IMR-90 (cell line): ENCODE results near the gene C12orf56. TPM values are rescaled to one million over a fixed set of nuclear protein-coding genes. Genes with fewer than 3 reads are reported as not detected.

ENCODE experiments used
- ATAC-seq: fragments of 200-7000 bp; cut with Tn5 transposase; 2 replicates; pipeline ENCODE4 v1.9.1; 2020; ENCODE audit warnings: low read depth, mild to moderate bottlenecking, moderate library complexity
- BruUV-seq: library from RNA; stranded (reverse); fragments of 400-500 nt; replicated peaks from 2 replicates; lab custom pipeline; 2021; lab: Mats Ljungman, UMichigan
- CTCF ChIA-PET: fragments of 300-600 bp; formaldehyde crosslinking; extraction: SDS; loops from one replicate; lab custom pipeline; 2021; ENCODE audit warnings: antibody characterized with exemption; lab: Yijun Ruan, JAX
- POLR2A ChIA-PET: fragments of 300-600 bp; sonication (Branson Sonifier 250); formaldehyde crosslinking; loops from one replicate; lab custom pipeline; 2022; ENCODE audit warnings: antibody characterized with exemption; ENCODE audit not compliant: unreplicated experiment; lab: Charles Lee
- DNase-seq: peaks from one replicate; pipeline ENCODE4 v3.0.0; 2013
- H2AFZ ChIP-seq: replicated peaks from 2 replicates; pipeline ENCODE3; 2013; ENCODE audit warnings: low read length, mild to moderate bottlenecking; ENCODE audit not compliant: poor library complexity
- H2AK5ac ChIP-seq: 2 replicates; pipeline ENCODE4 v1.6.1; 2013; ENCODE audit warnings: low read depth, low read length, inconsistent platforms
- H2AK9ac ChIP-seq: replicated peaks from 2 replicates; pipeline ENCODE3; 2013; ENCODE audit warnings: mild to moderate bottlenecking, low read depth, low read length, moderate library complexity; ENCODE audit not compliant: poor library complexity
- H2BK120ac ChIP-seq: 2 replicates; pipeline ENCODE4 v1.6.1; 2013; ENCODE audit warnings: low read depth, low read length, inconsistent platforms
- H2BK15ac ChIP-seq: 3 replicates; pipeline ENCODE4 v1.6.1; 2013; ENCODE audit warnings: low read depth, low read length, inconsistent platforms
- H2BK20ac ChIP-seq: 2 replicates; pipeline ENCODE4 v1.6.1; 2013; ENCODE audit warnings: low read depth, mild to moderate bottlenecking, inconsistent platforms, low read length, moderate library complexity
- H2BK5ac ChIP-seq: 2 replicates; pipeline ENCODE4 v1.6.1; 2013; ENCODE audit warnings: mild to moderate bottlenecking, low read depth, low read length, inconsistent platforms; ENCODE audit not compliant: poor library complexity, severe bottlenecking
- H3K14ac ChIP-seq: replicated peaks from 2 replicates; pipeline ENCODE4 v1.6.1; 2013; ENCODE audit warnings: low read depth, low read length, inconsistent platforms
- H3K18ac ChIP-seq: 2 replicates; pipeline ENCODE4 v1.6.1; 2013; ENCODE audit warnings: low read depth, low read length, control low read depth
- H3K23ac ChIP-seq: 2 replicates; pipeline ENCODE4 v1.6.1; 2013; ENCODE audit warnings: low read depth, low read length, inconsistent platforms
- H3K27ac ChIP-seq: 2 replicates; pipeline ENCODE4 v1.5.1; 2013; ENCODE audit warnings: mild to moderate bottlenecking, control low read depth, low read length; ENCODE audit not compliant: insufficient read depth
- H3K27me3 ChIP-seq: 2 replicates; pipeline ENCODE4 v1.6.1; 2013; ENCODE audit warnings: low read length; ENCODE audit not compliant: control insufficient read depth, insufficient read depth
- H3K36me3 ChIP-seq: 2 replicates; pipeline ENCODE4 v1.6.1; 2013; ENCODE audit warnings: low read length, mixed read lengths; ENCODE audit not compliant: control insufficient read depth, insufficient read depth
- H3K4ac ChIP-seq: 2 replicates; pipeline ENCODE4 v1.6.1; 2013; ENCODE audit warnings: low read depth, low read length, inconsistent platforms
- H3K4me1 ChIP-seq: 2 replicates; pipeline ENCODE4 v1.6.1; 2013; ENCODE audit warnings: low read length, mixed read lengths; ENCODE audit not compliant: control insufficient read depth, insufficient read depth
- H3K4me2 ChIP-seq: 2 replicates; pipeline ENCODE4 v1.6.1; 2013; ENCODE audit warnings: low read depth, mild to moderate bottlenecking, control low read depth, low read length, moderate library complexity
- H3K4me3 ChIP-seq: 2 replicates; pipeline ENCODE4 v1.5.1; 2013; ENCODE audit warnings: low read depth, mild to moderate bottlenecking, control low read depth, low read length, moderate library complexity; ENCODE audit not compliant: insufficient read depth
- H3K56ac ChIP-seq: 2 replicates; pipeline ENCODE4 v1.6.1; 2013; ENCODE audit warnings: low read length, inconsistent platforms; ENCODE audit not compliant: insufficient read depth; ENCODE audit errors: extremely low read depth
- H3K79me1 ChIP-seq, 2 experiments: 2 replicates each; pipeline ENCODE4 v1.6.1; 2013; ENCODE audit warnings: low read length in 2 of 2, inconsistent platforms in 1 of 2, low read depth in 1 of 2
- H3K9ac ChIP-seq: 2 replicates; pipeline ENCODE4 v1.6.1; 2013; ENCODE audit warnings: low read depth, low read length, control low read depth
- H3K9me1 ChIP-seq: 2 replicates; pipeline ENCODE4 v1.6.1; 2013; ENCODE audit warnings: low read length, inconsistent platforms; ENCODE audit not compliant: insufficient read depth
- H3K9me3 ChIP-seq: 2 replicates; pipeline ENCODE4 v1.6.1; 2013; ENCODE audit warnings: low read length; ENCODE audit not compliant: control insufficient read depth, insufficient read depth
- H4K20me1 ChIP-seq: 2 replicates; pipeline ENCODE4 v1.6.1; 2013; ENCODE audit warnings: low read length, inconsistent platforms; ENCODE audit not compliant: insufficient read depth
- H4K5ac ChIP-seq: 2 replicates; pipeline ENCODE4 v1.6.1; 2013; ENCODE audit warnings: mild to moderate bottlenecking, low read depth, low read length, control low read depth
- H4K8ac ChIP-seq, 2 experiments: 2 replicates each; pipeline ENCODE4 v1.6.1; 2013; ENCODE audit warnings: low read depth in 2 of 2, low read length in 2 of 2, control low read depth in 1 of 2, inconsistent platforms in 1 of 2
- H4K91ac ChIP-seq: 2 replicates; pipeline ENCODE4 v1.6.1; 2013; ENCODE audit warnings: low read depth, low read length, inconsistent platforms; ENCODE audit not compliant: insufficient read depth
- BHLHE40 ChIP-seq: fragments of 150-350 bp; IDR thresholded peaks from 2 replicates; pipeline ENCODE4 v1.6.1; 2016; ENCODE audit warnings: mild to moderate bottlenecking, low read depth, low read length
- CEBPB ChIP-seq: IDR thresholded peaks from 2 replicates; pipeline ENCODE4 v1.6.1; 2012; ENCODE audit warnings: low read depth, low read length, improper control_type of control experiment
- CHD1 ChIP-seq: IDR thresholded peaks from 2 replicates; pipeline ENCODE4 v1.6.1; 2012; ENCODE audit warnings: low read depth, low read length, improper control_type of control experiment
- CTCF ChIP-seq: conservative IDR thresholded peaks from 2 replicates; pipeline ENCODE4 v1.5.1; 2012; ENCODE audit warnings: mild to moderate bottlenecking, low read depth, low read length, improper control_type of control experiment
- ELK1 ChIP-seq: fragments of 150-350 bp; IDR thresholded peaks from 2 replicates; pipeline ENCODE4 v1.6.1; 2016; ENCODE audit warnings: low read depth, mild to moderate bottlenecking, low read length, moderate library complexity, borderline replicate concordance
- FOS ChIP-seq: fragments of 150-350 bp; IDR thresholded peaks from 2 replicates; pipeline ENCODE4 v1.6.1; 2016; ENCODE audit warnings: low read depth, low read length
- MAFK ChIP-seq: IDR thresholded peaks from 2 replicates; pipeline ENCODE4 v1.6.1; 2012; ENCODE audit warnings: low read depth, low read length, improper control_type of control experiment
- MAZ ChIP-seq: IDR thresholded peaks from 2 replicates; pipeline ENCODE4 v1.6.1; 2012; ENCODE audit warnings: low read depth, mild to moderate bottlenecking, low read length, improper control_type of control experiment, moderate library complexity, borderline replicate concordance
- MXI1 ChIP-seq: IDR thresholded peaks from 2 replicates; pipeline ENCODE4 v1.6.1; 2012; ENCODE audit warnings: low read depth, mild to moderate bottlenecking, low read length, moderate library complexity, borderline replicate concordance
- NFE2L2 ChIP-seq: fragments of 150-350 bp; IDR thresholded peaks from 2 replicates; pipeline ENCODE4 v1.6.1; 2016; ENCODE audit warnings: low read depth, mild to moderate bottlenecking, low read length
- POLR2A ChIP-seq: IDR thresholded peaks from 2 replicates; pipeline ENCODE4 v1.6.1; 2012; ENCODE audit warnings: mild to moderate bottlenecking, low read depth, low read length
- RAD21 ChIP-seq: IDR thresholded peaks from 2 replicates; pipeline ENCODE4 v1.6.1; 2012; ENCODE audit warnings: low read length, improper control_type of control experiment
- RCOR1 ChIP-seq: IDR thresholded peaks from 2 replicates; pipeline ENCODE4 v1.6.1; 2012; ENCODE audit warnings: mild to moderate bottlenecking, low read length, improper control_type of control experiment; ENCODE audit not compliant: insufficient replicate concordance
- RFX5 ChIP-seq: IDR thresholded peaks from 2 replicates; pipeline ENCODE4 v1.8.0; 2012; ENCODE audit warnings: low read depth, mild to moderate bottlenecking, low read length, moderate library complexity
- SMC3 ChIP-seq: fragments of 150-350 bp; IDR thresholded peaks from 2 replicates; pipeline ENCODE4 v1.6.1; 2016; ENCODE audit warnings: low read depth, mild to moderate bottlenecking, antibody characterized with exemption, low read length, moderate library complexity
- USF2 ChIP-seq: fragments of 150-350 bp; IDR thresholded peaks from 2 replicates; pipeline ENCODE4 v1.6.1; 2017; ENCODE audit warnings: mild to moderate bottlenecking, antibody characterized with exemption, low read length, low read depth
- WGBS, 2 experiments: methylation state at CpG; one replicate each; pipeline versions ENCODE4 v1.1.5 to v1.1.7; 2013; ENCODE audit warnings: missing lambda C conversion rate in 2 of 2; ENCODE audit not compliant: insufficient read length in 1 of 2; ENCODE audit errors: extremely low coverage in 2 of 2; 5-methylcytosine and 5-hydroxymethylcytosine counted together
- dilution Hi-C: fragments of 300-500 bp; cut with HindIII; formaldehyde crosslinking; loops from one replicate; pipeline ENCODE4 v1.14.3; 2018; ENCODE audit warnings: low sequenced_read_pairs; ENCODE audit not compliant: unreplicated experiment
- in situ Hi-C: fragments of 300-500 bp; cut with MboI; formaldehyde crosslinking; loops from 3 replicates; pipeline ENCODE4 v1.14.3; 2019; ENCODE audit warnings: low sequenced_read_pairs, inconsistent platforms, mixed read lengths
- intact Hi-C: fragments of 100-400 bp; cut with micrococcal nuclease; formaldehyde crosslinking; loops from 2 replicates; pipeline ENCODE4 v1.10.0; 2022
- polyA plus RNA-seq, 3 experiments: library from polyadenylated mRNA; depleted of rRNA; stranded (reverse); fragments of >200 nt; gene quantifications; 2 replicates each; pipeline ENCODE4 v1.2.3, GENCODE V29; 2012; ENCODE audit warnings: low replicate concordance in 1 of 3
- total RNA-seq: library from RNA; depleted of rRNA; stranded (reverse); fragments of >200 nt; gene quantifications from 2 replicates; pipeline ENCODE4 v1.2.3, GENCODE V29; 2012

C12orf56 gene
- total and polyA plus RNA-seq, 2 of the 4 experiments (the other 2 are of a cell fraction), result 0.09 TPM; not detected in 1

DNA sequence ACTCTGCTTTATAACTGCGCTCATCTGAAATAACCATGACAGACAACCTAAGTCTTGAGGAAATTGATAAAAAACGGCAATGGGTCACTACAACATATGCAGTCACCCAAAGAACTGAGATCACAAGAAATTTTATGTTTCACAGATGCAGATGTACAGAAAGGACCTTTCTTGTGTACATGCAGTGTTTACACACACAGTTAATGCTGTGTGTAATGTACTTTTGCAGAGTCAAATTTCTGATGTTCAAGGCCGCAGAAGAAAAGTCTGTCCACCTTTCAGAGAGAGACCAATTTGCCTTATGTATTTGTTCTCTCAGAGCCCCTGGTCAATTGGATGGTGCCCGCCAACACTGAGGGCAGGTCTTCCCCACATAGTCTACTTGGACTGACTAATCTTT is 38.4 kb upstream of the C12orf56 start:
- Histone ChIP-seq H3K79me1 (peaks cover 18 to 20% of the 10 kb centered on the region in 2 experiments), H3K9me1 (no peaks in the 10 kb centered on the region), H3K18ac (no peak overlapping the region), H2BK20ac (no peak overlapping the region), H3K36me3 (peaks cover 63% of the 10 kb centered on the region), H3K14ac (no peak overlapping the region), H2BK120ac (no peak overlapping the region), H2BK15ac (no peak overlapping the region), H3K27ac (no peak overlapping the region), H3K4ac (no peak overlapping the region), H2AK5ac (no peak overlapping the region), H4K8ac (no peak overlapping the region), H3K4me2 (no peak overlapping the region), H3K27me3 (no peaks in the 10 kb centered on the region), H2AFZ (no peak overlapping the region), H4K91ac (no peak overlapping the region), H2BK5ac (no peak overlapping the region), H3K4me1 (no peaks in the 10 kb centered on the region), H4K5ac (no peak overlapping the region), H3K4me3 (no peak overlapping the region), H3K23ac (no peak overlapping the region), H2AK9ac (no peak overlapping the region), H3K9me3 (no peaks in the 10 kb centered on the region), H3K56ac (no peak overlapping the region), H3K9ac (no peak overlapping the region), H4K20me1 (peaks cover 10% of the 10 kb centered on the region; the same call in 1 of the 2 replicates)
- dilution Hi-C loops (no loop called here), intact Hi-C loops (loop anchor here (5.0 kb wide), 1 partner anchor 58 kb away; no protein-coding TSS in a partner anchor), in situ Hi-C loops (no loop called here)
- POLR2A ChIA-PET, result no interaction called here
- DNase-seq (no peak), ATAC-seq (no peak)
- TF ChIP-seq RAD21 (no peak), CEBPB (no peak), CTCF (no peak), BHLHE40 (no peak), ELK1 (no peak), USF2 (no peak), MXI1 (no peak), NFE2L2 (no peak), MAZ (no peak), SMC3 (no peak), RCOR1 (no peak), FOS (no peak), MAFK (no peak), CHD1 (no peak), POLR2A (no peak), RFX5 (no peak)
- no CpG with 5 or more reads among the region's 4 CpGs for WGBS, 2 experiments
- CTCF ChIA-PET, result no interaction called here
- BruUV-seq, result no TSS peak
